Breast epithelium (tissue), 3 donors: Measurements from ENCODE around the gene PCF11.

Source experiments
- POLR2A ChIP-seq: fragments of 450-650 bp; IDR thresholded peaks from one replicate; pipeline ENCODE4 v1.6.1; 2016; ENCODE audit warnings: antibody characterized with exemption, mild to moderate bottlenecking, moderate library complexity
- POLR2AphosphoS5 ChIP-seq, 3 donors: sonication (generic); formaldehyde crosslinking; IDR thresholded peaks; one replicate each; pipeline ENCODE4 v1.6.1; 2017; ENCODE audit warnings: antibody characterized with exemption in 3 of 3
- TF ChIP-seq, protein P1 (sequence below), 3 donors: fragments of 450-650 bp; IDR thresholded peaks; one replicate each; pipeline ENCODE4 v1.5.1; 2016 to 2017; ENCODE audit warnings: antibody characterized with exemption in 3 of 3, mild to moderate bottlenecking in 3 of 3, moderate library complexity in 3 of 3

DNA sequence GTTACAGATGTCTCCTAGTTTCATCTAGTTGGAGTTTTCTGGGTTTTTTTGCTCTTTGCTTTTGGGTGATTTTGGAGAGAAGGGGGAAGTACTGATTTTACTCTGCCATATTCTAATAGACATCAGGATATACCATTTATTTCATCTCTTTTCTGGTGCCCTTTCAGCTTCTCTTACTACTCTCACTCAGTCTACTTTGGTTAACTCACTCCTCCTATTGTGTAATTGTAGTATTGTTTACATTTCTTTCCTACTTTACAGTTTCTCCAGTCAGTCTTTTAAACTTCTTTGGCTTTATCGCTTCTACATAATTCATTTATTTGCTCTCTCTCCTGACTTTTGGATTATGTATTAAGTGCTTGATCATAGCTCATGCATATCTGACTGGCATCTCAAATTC is 43.1 kb downstream of the PCF11 start:
- TF ChIP-seq, protein P1, sequence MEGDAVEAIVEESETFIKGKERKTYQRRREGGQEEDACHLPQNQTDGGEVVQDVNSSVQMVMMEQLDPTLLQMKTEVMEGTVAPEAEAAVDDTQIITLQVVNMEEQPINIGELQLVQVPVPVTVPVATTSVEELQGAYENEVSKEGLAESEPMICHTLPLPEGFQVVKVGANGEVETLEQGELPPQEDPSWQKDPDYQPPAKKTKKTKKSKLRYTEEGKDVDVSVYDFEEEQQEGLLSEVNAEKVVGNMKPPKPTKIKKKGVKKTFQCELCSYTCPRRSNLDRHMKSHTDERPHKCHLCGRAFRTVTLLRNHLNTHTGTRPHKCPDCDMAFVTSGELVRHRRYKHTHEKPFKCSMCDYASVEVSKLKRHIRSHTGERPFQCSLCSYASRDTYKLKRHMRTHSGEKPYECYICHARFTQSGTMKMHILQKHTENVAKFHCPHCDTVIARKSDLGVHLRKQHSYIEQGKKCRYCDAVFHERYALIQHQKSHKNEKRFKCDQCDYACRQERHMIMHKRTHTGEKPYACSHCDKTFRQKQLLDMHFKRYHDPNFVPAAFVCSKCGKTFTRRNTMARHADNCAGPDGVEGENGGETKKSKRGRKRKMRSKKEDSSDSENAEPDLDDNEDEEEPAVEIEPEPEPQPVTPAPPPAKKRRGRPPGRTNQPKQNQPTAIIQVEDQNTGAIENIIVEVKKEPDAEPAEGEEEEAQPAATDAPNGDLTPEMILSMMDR (IDR thresholded peaks at IDR 0.05) = no peak
- no peak for TF ChIP-seq POLR2A
- TF ChIP-seq POLR2AphosphoS5 (IDR thresholded peaks at IDR 0.05) = no peak
